H9 (cell line): ENCODE measurements around the gene GSK3A. TPM values are rescaled to one million over a fixed set of nuclear protein-coding genes. Genes with fewer than 3 reads are reported as not detected.

Experiments
- DNase-seq: peaks from one replicate; pipeline ENCODE4 v3.0.0-alpha.2; 2017
- H2AFZ ChIP-seq: one replicate; pipeline ENCODE4 v1.6.1; 2013; ENCODE audit warnings: mild to moderate bottlenecking, low read length, control low read depth, moderate library complexity
- H2AK5ac ChIP-seq: 2 replicates; pipeline ENCODE4 v1.6.1; 2013; ENCODE audit warnings: low read length, control low read depth, mixed read lengths; ENCODE audit not compliant: insufficient read length
- H2BK120ac ChIP-seq: one replicate; pipeline ENCODE4 v1.6.1; 2013; ENCODE audit warnings: low read depth, mild to moderate bottlenecking, low read length, control low read depth, inconsistent platforms; ENCODE audit not compliant: poor library complexity, severe bottlenecking
- H2BK12ac ChIP-seq: 2 replicates; pipeline ENCODE4 v1.6.1; 2013; ENCODE audit warnings: low read length, control low read depth, mixed read lengths, low read depth; ENCODE audit not compliant: insufficient read length
- H2BK15ac ChIP-seq: 2 replicates; pipeline ENCODE4 v1.6.1; 2013; ENCODE audit warnings: low read depth, low read length, control low read depth
- H2BK20ac ChIP-seq: one replicate; pipeline ENCODE4 v1.6.1; 2013; ENCODE audit warnings: low read depth, mild to moderate bottlenecking, low read length, control low read depth, inconsistent platforms; ENCODE audit not compliant: poor library complexity, severe bottlenecking
- H2BK5ac ChIP-seq: 2 replicates; pipeline ENCODE4 v1.6.1; 2013; ENCODE audit warnings: low read length, control low read depth, mixed read lengths; ENCODE audit not compliant: insufficient read length
- H3K14ac ChIP-seq: 2 replicates; pipeline ENCODE4 v1.6.1; 2013; ENCODE audit warnings: low read length, control low read depth; ENCODE audit not compliant: insufficient read depth
- H3K18ac ChIP-seq: 2 replicates; pipeline ENCODE4 v1.6.1; 2013; ENCODE audit warnings: low read depth, mild to moderate bottlenecking, mixed read lengths, low read length, control low read depth; ENCODE audit not compliant: insufficient read length
- H3K23ac ChIP-seq: 2 replicates; pipeline ENCODE4 v1.6.1; 2013; ENCODE audit warnings: low read length, control low read depth, mixed read lengths, low read depth; ENCODE audit not compliant: insufficient read length
- H3K23me2 ChIP-seq: 2 replicates; pipeline ENCODE4 v1.6.1; 2013; ENCODE audit warnings: low read depth, mild to moderate bottlenecking, mixed read lengths, low read length, control low read depth; ENCODE audit not compliant: insufficient read length, poor library complexity, severe bottlenecking
- H3K27ac ChIP-seq: 2 replicates; pipeline ENCODE4 v1.5.1; 2013; ENCODE audit warnings: low read length, control low read depth, mixed read lengths, low read depth; ENCODE audit not compliant: insufficient read length
- H3K27me3 ChIP-seq: 2 replicates; pipeline ENCODE4 v1.6.1; 2013; ENCODE audit warnings: low read length, control low read depth, inconsistent platforms; ENCODE audit not compliant: insufficient read depth
- H3K4ac ChIP-seq: 2 replicates; pipeline ENCODE4 v1.6.1; 2013; ENCODE audit warnings: low read depth, mild to moderate bottlenecking, control low read depth, inconsistent platforms, low read length, moderate library complexity
- H3K4me1 ChIP-seq: 2 replicates; pipeline ENCODE4 v1.6.1; 2013; ENCODE audit warnings: low read length, control low read depth, inconsistent platforms; ENCODE audit not compliant: insufficient read depth
- H3K4me2 ChIP-seq: 2 replicates; pipeline ENCODE4 v1.6.1; 2013; ENCODE audit warnings: low read length, control low read depth, mixed read lengths; ENCODE audit not compliant: insufficient read length, insufficient read depth
- H3K56ac ChIP-seq: 2 replicates; pipeline ENCODE4 v1.6.1; 2013; ENCODE audit warnings: low read depth, mild to moderate bottlenecking, mixed read lengths, low read length, control low read depth; ENCODE audit not compliant: insufficient read length
- H3K79me1 ChIP-seq: 2 replicates; pipeline ENCODE4 v1.6.1; 2013; ENCODE audit warnings: low read depth, mild to moderate bottlenecking, moderate library complexity, low read length, control low read depth, inconsistent platforms; ENCODE audit not compliant: insufficient read depth, poor library complexity, severe bottlenecking
- H3K79me2 ChIP-seq: 2 replicates; pipeline ENCODE4 v1.6.1; 2013; ENCODE audit warnings: low read length, control low read depth, inconsistent platforms; ENCODE audit not compliant: insufficient read depth
- H3K9ac ChIP-seq: 2 replicates; pipeline ENCODE4 v1.6.1; 2013; ENCODE audit warnings: low read length, control low read depth, mixed read lengths; ENCODE audit not compliant: insufficient read length; ENCODE audit errors: extremely low read depth
- H3K9me3 ChIP-seq: one replicate; pipeline ENCODE4 v1.6.1; 2013; ENCODE audit warnings: low read depth, low read length, inconsistent platforms; ENCODE audit not compliant: control insufficient read depth
- H3T11ph ChIP-seq: one replicate; pipeline ENCODE4 v1.6.1; 2013; ENCODE audit warnings: mild to moderate bottlenecking, low read length, control low read depth, inconsistent platforms
- H4K20me1 ChIP-seq: one replicate; pipeline ENCODE4 v1.6.1; 2013; ENCODE audit not compliant: control insufficient read depth, insufficient read length, insufficient read depth
- H4K5ac ChIP-seq: 2 replicates; pipeline ENCODE4 v1.6.1; 2013; ENCODE audit warnings: low read depth, mild to moderate bottlenecking, mixed read lengths, low read length, control low read depth; ENCODE audit not compliant: insufficient read length
- H4K8ac ChIP-seq: replicated peaks from 2 replicates; pipeline ENCODE4 v1.6.1; 2013; ENCODE audit warnings: low read length, control low read depth, mixed read lengths, low read depth; ENCODE audit not compliant: insufficient read length
- H4K91ac ChIP-seq: 2 replicates; pipeline ENCODE4 v1.6.1; 2013; ENCODE audit warnings: low read depth, mild to moderate bottlenecking, moderate library complexity, mixed read lengths, low read length, control low read depth; ENCODE audit not compliant: insufficient read length
- H3K27ac Mint-ChIP-seq, 3 experiments: 2 replicates in 2 of 3; 3 replicates in 1 of 3; pipeline ENCODE4 v1.8.0; 2020 to 2021; ENCODE audit warnings: mixed read lengths in 3 of 3, mild to moderate bottlenecking in 1 of 3, moderate library complexity in 1 of 3
- H3K27me3 Mint-ChIP-seq: 2 replicates; pipeline ENCODE4 v1.8.0; 2021; ENCODE audit warnings: low read depth, mild to moderate bottlenecking, moderate library complexity, mixed read lengths
- H3K36me3 Mint-ChIP-seq, 3 experiments: 2 replicates in 2 of 3; 3 replicates in 1 of 3; pipeline ENCODE4 v1.8.0; 2020 to 2021; ENCODE audit warnings: low read depth in 3 of 3, mixed read lengths in 3 of 3; ENCODE audit not compliant: insufficient read depth in 1 of 3
- H3K4me1 Mint-ChIP-seq, 2 experiments: 2 replicates each; pipeline ENCODE4 v1.8.0; 2020; ENCODE audit warnings: mixed read lengths in 2 of 2
- H3K4me3 Mint-ChIP-seq, 2 experiments: 2 replicates in 1 of 2; 3 replicates in 1 of 2; pipeline ENCODE4 v1.8.0; 2020 to 2021; ENCODE audit warnings: mild to moderate bottlenecking in 2 of 2, mixed read lengths in 2 of 2, moderate library complexity in 1 of 2
- H3K9me3 Mint-ChIP-seq, 2 experiments: 2 replicates in 1 of 2; 3 replicates in 1 of 2; pipeline ENCODE4 v1.8.0; 2020; ENCODE audit warnings: mild to moderate bottlenecking in 2 of 2, mixed read lengths in 2 of 2, moderate library complexity in 1 of 2
- WGBS: extraction: QIAGEN DNeasy Blood & Tissue Kit; methylation state at CpG from one replicate; pipeline ENCODE4 v1.1.7; 2013; ENCODE audit warnings: missing lambda C conversion rate, low lambda C conversion rate, mixed read lengths; ENCODE audit not compliant: insufficient read length; ENCODE audit errors: extremely low coverage; 5-methylcytosine and 5-hydroxymethylcytosine counted together
- total RNA-seq: library from RNA; stranded (reverse); gene quantifications from 2 replicates; pipeline ENCODE4 v1.2.1, GENCODE V29; 2021
- TF ChIP-seq, protein P1 (sequence below): fragments of 200-600 bp; sonication (generic); conservative IDR thresholded peaks from 3 replicates; pipeline ENCODE4 v1.8.0; 2021; ENCODE audit warnings: antibody characterized with exemption, mild to moderate bottlenecking

GSK3A gene
- total RNA-seq, 1 experiment from 2014 or later, result 52.4 TPM

GRCh38 chr19:42214810-42215485 is 27.5 kb downstream of the GSK3A start:
- Histone ChIP-seq H3K4me2 (no peak overlapping the region), H3K4me1 (no peaks in the 10 kb centered on the region), H4K8ac (no peak overlapping the region), H4K5ac (no peak overlapping the region), H3K9ac (no peak overlapping the region), H3K79me2 (peaks cover 13% of the 10 kb centered on the region; the same call in 1 of the 2 replicates), H3K18ac (no peak overlapping the region), H3T11ph (no peak overlapping the region), H3K27ac (no peak overlapping the region), H3K56ac (no peak overlapping the region), H2BK12ac (no peak overlapping the region), H2BK20ac (no peak overlapping the region), H3K4ac (no peak overlapping the region), H3K23me2 (peaks cover 8% of the 10 kb centered on the region), H2BK15ac (no peak overlapping the region), H3K27me3 (no peaks in the 10 kb centered on the region), H2BK5ac (no peak overlapping the region), H2AK5ac (no peak overlapping the region), H3K9me3 (no peaks in the 10 kb centered on the region), H4K20me1 (no peaks in the 10 kb centered on the region), H3K23ac (no peak overlapping the region), H3K79me1 (peaks cover 13% of the 10 kb centered on the region), H2BK120ac (no peak overlapping the region), H2AFZ (no peak overlapping the region), H4K91ac (no peak overlapping the region), H3K14ac (no peak overlapping the region)
- Mint-ChIP-seq H3K27ac (no peak overlapping the region), H3K4me1 (peaks cover 25 to 32% of the 10 kb centered on the region in 2 experiments), H3K9me3 (no peaks in the 10 kb centered on the region; a peak in 1 of 5 replicates), H3K27me3 (no peaks in the 10 kb centered on the region; the same call in 1 of the 2 replicates), H3K36me3 (peaks cover 22 to 38% (median 34%) of the 10 kb centered on the region in 3 experiments), H3K4me3 (peak overlapping the region; percentile 92 to 99; a peak in 3 of 5 replicates)
- DNase-seq, result no peak
- TF ChIP-seq, protein P1, sequence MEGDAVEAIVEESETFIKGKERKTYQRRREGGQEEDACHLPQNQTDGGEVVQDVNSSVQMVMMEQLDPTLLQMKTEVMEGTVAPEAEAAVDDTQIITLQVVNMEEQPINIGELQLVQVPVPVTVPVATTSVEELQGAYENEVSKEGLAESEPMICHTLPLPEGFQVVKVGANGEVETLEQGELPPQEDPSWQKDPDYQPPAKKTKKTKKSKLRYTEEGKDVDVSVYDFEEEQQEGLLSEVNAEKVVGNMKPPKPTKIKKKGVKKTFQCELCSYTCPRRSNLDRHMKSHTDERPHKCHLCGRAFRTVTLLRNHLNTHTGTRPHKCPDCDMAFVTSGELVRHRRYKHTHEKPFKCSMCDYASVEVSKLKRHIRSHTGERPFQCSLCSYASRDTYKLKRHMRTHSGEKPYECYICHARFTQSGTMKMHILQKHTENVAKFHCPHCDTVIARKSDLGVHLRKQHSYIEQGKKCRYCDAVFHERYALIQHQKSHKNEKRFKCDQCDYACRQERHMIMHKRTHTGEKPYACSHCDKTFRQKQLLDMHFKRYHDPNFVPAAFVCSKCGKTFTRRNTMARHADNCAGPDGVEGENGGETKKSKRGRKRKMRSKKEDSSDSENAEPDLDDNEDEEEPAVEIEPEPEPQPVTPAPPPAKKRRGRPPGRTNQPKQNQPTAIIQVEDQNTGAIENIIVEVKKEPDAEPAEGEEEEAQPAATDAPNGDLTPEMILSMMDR, result no peak
- WGBS, result no CpG with 5 or more reads among the region's 11 CpGs
